Right atrium auricular region (tissue), 2 donors: ENCODE results near the gene HOMER1. TPM values are rescaled to one million over a fixed set of nuclear protein-coding genes. Genes with fewer than 3 reads are reported as not detected.

Experiments
- DNase-seq: peaks from one replicate; pipeline ENCODE4 v3.0.0-alpha.2; 2019; ENCODE audit warnings: low spot score
- H3K27ac ChIP-seq, 2 donors: fragments of 200-600 bp; sonication (generic); 1 replicate in 1 of 2; 2 replicates in 1 of 2; pipeline ENCODE4 v1.5.1; 2016 to 2019
- H3K27me3 ChIP-seq, 2 donors: fragments of 200-600 bp; sonication (generic); one replicate each; pipeline versions ENCODE4 v1.5.1 to v1.6.0; 2017 to 2019
- H3K36me3 ChIP-seq: fragments of 200-600 bp; sonication (generic); one replicate; pipeline ENCODE4 v1.5.1; 2016
- H3K4me1 ChIP-seq, 2 donors: fragments of 200-600 bp; sonication (generic); one replicate each; pipeline versions ENCODE4 v1.5.1 to v1.6.0; 2017 to 2019
- H3K4me3 ChIP-seq, 2 donors: fragments of 200-600 bp; sonication (generic); 1 replicate in 1 of 2; 2 replicates in 1 of 2; pipeline ENCODE4 v1.5.1; 2017 to 2019; ENCODE audit warnings: mild to moderate bottlenecking in 1 of 2, moderate library complexity in 1 of 2
- H3K9me3 ChIP-seq, 2 donors: fragments of 200-600 bp; sonication (generic); one replicate each; pipeline ENCODE4 v1.5.1; 2019
- CTCF ChIP-seq, 2 donors: fragments of 200-600 bp; sonication (generic); IDR thresholded peaks; one replicate each; pipeline ENCODE4 v1.5.1; 2019; ENCODE audit warnings: antibody characterized with exemption in 2 of 2
- total RNA-seq, 2 donors: library from RNA; depleted of rRNA; stranded (reverse); fragments of >200 nt; gene quantifications; one replicate each; pipeline ENCODE4 v1.1.0, GENCODE V29; 2016

The HOMER1 gene
- total RNA-seq, 2 donors from 2014 or later = 30.1 to 31.4 TPM

- Histone ChIP-seq H3K4me1 (peaks cover 0 to 15% of the 10 kb centered on the region in 2 donors), H3K27ac (peak overlapping the region; percentile 98 to 99), H3K4me3 (peak overlapping the region; percentile 86 to 90), H3K27me3 (no peaks in the 10 kb centered on the region), H3K36me3 (no peaks in the 10 kb centered on the region), H3K9me3 (no peaks in the 10 kb centered on the region)
- peak; percentile 92 for DNase-seq
- no peak for TF ChIP-seq CTCF (IDR thresholded peaks at IDR 0.05)
Measured at GRCh38 chr5:79514391-79515105, 614 bp upstream of the HOMER1 start.

- no peak for TF ChIP-seq CTCF (IDR thresholded peaks at IDR 0.05)
- H3K27ac ChIP-seq = peak overlapping the region; percentile 98 to 99
- no peaks in the 10 kb centered on the region for H3K27me3 ChIP-seq
- H3K36me3 ChIP-seq = no peaks in the 10 kb centered on the region
- peaks cover 0 to 21% of the 10 kb centered on the region in 2 donors for H3K4me1 ChIP-seq
- no peak for DNase-seq
- H3K4me3 ChIP-seq = peak overlapping the region; percentile 86 to 90
- no peaks in the 10 kb centered on the region for H3K9me3 ChIP-seq
Measured at GRCh38 chr5:79513308-79513703, 628 bp downstream of the HOMER1 start.

GRCh38 chr5:79512471-79513307, 1.2 kb downstream of the HOMER1 start:
- Histone ChIP-seq H3K4me3 (peak overlapping the region; percentile 86 to 90), H3K36me3 (no peaks in the 10 kb centered on the region), H3K9me3 (no peaks in the 10 kb centered on the region), H3K4me1 (peaks cover 0 to 25% of the 10 kb centered on the region in 2 donors), H3K27me3 (no peaks in the 10 kb centered on the region), H3K27ac (peak overlapping the region; percentile 98 to 99)
- no peak for DNase-seq
- TF ChIP-seq CTCF (IDR thresholded peaks at IDR 0.05) = no peak

GRCh38 chr5:79512049-79512448, 1.9 kb downstream of the HOMER1 start:
- H3K27ac ChIP-seq = peak overlapping the region; percentile 98 to 99
- peak overlapping the region; percentile 86 to 90 for H3K4me3 ChIP-seq
- no peak for DNase-seq
- H3K36me3 ChIP-seq = no peaks in the 10 kb centered on the region
- no peak for TF ChIP-seq CTCF (IDR thresholded peaks at IDR 0.05)
- H3K9me3 ChIP-seq = no peaks in the 10 kb centered on the region
- peaks cover 0 to 25% of the 10 kb centered on the region in 2 donors for H3K4me1 ChIP-seq
- H3K27me3 ChIP-seq = no peaks in the 10 kb centered on the region

GRCh38 chr5:79510638-79511037, 3.3 kb downstream of the HOMER1 start:
- no peaks in the 10 kb centered on the region for H3K27me3 ChIP-seq
- TF ChIP-seq CTCF (IDR thresholded peaks at IDR 0.05) = no peak
- peak overlapping the region; percentile 98 to 99 for H3K27ac ChIP-seq
- H3K4me1 ChIP-seq = peaks cover 0 to 25% of the 10 kb centered on the region in 2 donors
- no peaks in the 10 kb centered on the region for H3K9me3 ChIP-seq
- DNase-seq = no peak
- H3K36me3 ChIP-seq = no peaks in the 10 kb centered on the region
- H3K4me3 ChIP-seq = peak overlapping the region; percentile 86 to 90
